HK-2 (cell line): Measurements from ENCODE around the gene TCF7L1.
A peak's percentile ranks its signal among the peaks of the same experiment; 100 is the strongest.
"Not testable (repeated sequence)": the region's sequence is repeated elsewhere in the genome, so short reads cannot be mapped to it uniquely, and the experiment has no call there.

Experiments
- DNase-seq: peaks from one replicate; pipeline ENCODE4 v3.0.0-alpha.2; 2018; ENCODE audit not compliant: unreplicated experiment

Gene TCF7L1

GRCh38 chr2:85132397-85132796 lies 795 bp upstream of the TCF7L1 start:
- DNase-seq: no peak

GRCh38 chr2:85133751-85134254 lies 611 bp downstream of the TCF7L1 start:
- DNase-seq: peak; percentile 29

- no peak for DNase-seq
Observed at GRCh38 chr2:85134255-85134895, 1.2 kb downstream of the TCF7L1 start.

- DNase-seq: no peak
Observed at GRCh38 chr2:85134896-85135659, 1.9 kb downstream of the TCF7L1 start.

- no peak for DNase-seq
Observed at GRCh38 chr2:85135660-85135914, 2.4 kb downstream of the TCF7L1 start.

GRCh38 chr2:85137156-85137555 lies 4.0 kb downstream of the TCF7L1 start:
- no peak for DNase-seq

- DNase-seq: no peak
Observed at GRCh38 chr2:85143463-85144082, 10.4 kb downstream of the TCF7L1 start.

- no peak for DNase-seq
Observed at GRCh38 chr2:85145116-85145820, 12.1 kb downstream of the TCF7L1 start.

GRCh38 chr2:85148190-85148589 lies 15.0 kb downstream of the TCF7L1 start:
- no peak for DNase-seq

- DNase-seq: no peak
Observed at GRCh38 chr2:85151026-85151425, 17.8 kb downstream of the TCF7L1 start.

GRCh38 chr2:85152895-85153294 lies 19.7 kb downstream of the TCF7L1 start:
- no peak for DNase-seq

- DNase-seq: no peak
Observed at GRCh38 chr2:85154048-85154753, 21.0 kb downstream of the TCF7L1 start.

- not testable (repeated sequence) for DNase-seq
Observed at GRCh38 chr2:85155082-85155481, 21.9 kb downstream of the TCF7L1 start.

GRCh38 chr2:85156153-85156552 lies 23.0 kb downstream of the TCF7L1 start:
- no peak for DNase-seq

GRCh38 chr2:85156619-85157018 lies 23.4 kb downstream of the TCF7L1 start:
- DNase-seq: no peak

- DNase-seq: no peak
Observed at GRCh38 chr2:85157345-85157744, 24.2 kb downstream of the TCF7L1 start.

- DNase-seq: no peak
Observed at GRCh38 chr2:85158559-85159273, 25.5 kb downstream of the TCF7L1 start.

- no peak for DNase-seq
Observed at GRCh38 chr2:85159589-85159988, 26.4 kb downstream of the TCF7L1 start.

GRCh38 chr2:85160966-85161960 lies 28.1 kb downstream of the TCF7L1 start:
- DNase-seq: no peak

GRCh38 chr2:85162746-85163301 lies 29.6 kb downstream of the TCF7L1 start:
- no peak for DNase-seq
